Epithelial cell of proximal tubule (primary cell): Measurements from ENCODE around the gene OSBPL9. TPM values are rescaled to one million over a fixed set of nuclear protein-coding genes. Genes with fewer than 3 reads are reported as not detected.

Source experiments
- DNase-seq: peaks from one replicate; pipeline ENCODE4 v3.0.0-alpha.2; 2011; ENCODE audit warnings: low read depth
- H3K4me3 ChIP-seq: 2 replicates; pipeline ENCODE4 v1.5.1; 2011; ENCODE audit warnings: low read depth, mild to moderate bottlenecking, low read length
- CTCF ChIP-seq: conservative IDR thresholded peaks from 2 replicates; pipeline ENCODE4 v1.5.1; 2012; ENCODE audit warnings: low read depth, mild to moderate bottlenecking, low read length
- total RNA-seq: library from RNA; depleted of rRNA; stranded (reverse); fragments of >200 nt; gene quantifications from 2 replicates; pipeline ENCODE4 v1.2.3, GENCODE V29; 2015

The OSBPL9 gene
- total RNA-seq, 1 donor from 2014 or later: 69.7 TPM

DNA sequence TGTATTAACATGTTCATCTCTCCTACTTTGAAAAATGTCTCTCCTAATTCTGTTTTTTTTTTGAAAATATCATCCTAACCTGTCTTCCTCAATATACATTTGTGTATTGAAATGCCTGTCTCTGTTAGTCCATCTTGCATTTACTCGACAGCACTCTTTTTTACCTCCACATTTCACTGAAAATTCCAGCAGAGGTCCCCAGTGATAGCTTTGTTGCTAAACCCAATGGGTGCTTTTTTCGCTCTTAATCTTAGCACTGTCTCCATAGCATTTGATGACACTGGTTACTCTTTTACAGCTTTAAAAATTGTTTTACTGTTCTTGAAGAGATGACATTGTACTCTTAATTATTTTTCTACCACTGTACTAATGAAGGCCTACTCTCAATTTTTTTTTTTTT lies 10.8 kb downstream of the OSBPL9 start:
- DNase-seq: no peak
- no peak overlapping the region for H3K4me3 ChIP-seq
- TF ChIP-seq CTCF: peak; percentile 72

DNA sequence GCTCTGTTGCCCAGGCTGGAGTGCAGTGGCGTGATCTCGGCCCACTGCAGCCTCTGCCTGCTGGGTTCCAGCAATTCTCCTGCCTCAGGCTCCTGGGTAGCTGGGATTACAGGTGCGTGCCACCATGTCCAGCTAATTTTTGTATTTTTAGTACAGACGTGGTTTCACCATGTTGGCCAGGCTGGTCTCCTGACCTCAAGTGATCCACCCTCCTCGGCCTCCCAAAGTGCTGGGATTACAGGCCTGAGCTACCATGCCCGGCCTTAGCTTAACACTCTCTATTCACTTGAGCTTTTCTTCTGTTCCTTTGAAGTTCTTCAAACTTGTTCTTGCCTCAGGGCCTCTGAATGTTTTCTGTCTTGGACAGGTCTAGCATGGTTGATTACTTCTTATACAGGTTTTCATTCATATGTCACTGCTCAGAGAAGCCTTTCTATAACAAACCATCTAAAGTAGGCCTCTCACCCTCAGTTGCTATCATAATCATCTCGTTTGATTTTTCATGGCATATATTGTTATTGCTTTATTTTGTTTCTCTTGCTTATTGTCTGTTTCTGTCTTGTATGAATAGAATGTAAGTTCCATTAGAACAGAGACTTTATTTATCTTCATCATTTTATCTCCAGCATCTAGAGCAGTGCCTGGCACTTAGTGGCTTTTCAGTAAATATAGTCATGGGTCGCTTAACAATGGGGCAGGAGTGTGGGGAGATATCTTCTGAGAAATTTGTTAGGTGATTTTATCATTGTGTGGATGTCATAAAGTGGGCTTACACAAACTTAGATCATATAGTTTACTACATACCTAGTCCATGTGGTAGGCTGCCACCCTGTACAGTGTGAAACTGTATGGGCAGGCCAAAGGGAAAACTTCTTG lies 12.1 kb downstream of the OSBPL9 start:
- TF ChIP-seq CTCF: no peak
- no peak for DNase-seq
- no peak overlapping the region for H3K4me3 ChIP-seq

GRCh38 chr1:51629918-51630317 lies 13.0 kb downstream of the OSBPL9 start:
- H3K4me3 ChIP-seq: no peak overlapping the region
- DNase-seq: no peak
- no peak for TF ChIP-seq CTCF

DNA sequence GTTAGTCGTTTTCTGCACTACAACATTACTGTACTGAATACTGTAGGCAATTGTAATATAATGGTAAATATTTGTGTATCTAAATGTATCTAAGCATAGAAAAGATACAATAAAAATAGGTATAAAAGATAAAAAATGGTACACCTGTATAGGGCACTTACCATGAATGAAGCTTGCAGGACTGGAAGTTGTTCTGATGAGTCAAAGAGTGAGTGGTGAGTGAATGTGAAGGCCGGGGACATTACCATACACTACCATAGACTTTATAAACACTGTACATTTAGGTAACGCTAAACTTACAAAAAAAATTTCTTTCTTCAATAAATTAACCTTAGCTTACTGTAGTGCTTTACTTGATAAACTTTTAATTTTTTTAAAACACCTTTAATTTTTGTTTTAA lies 13.5 kb downstream of the OSBPL9 start:
- no peak for DNase-seq
- no peak for TF ChIP-seq CTCF
- no peak overlapping the region for H3K4me3 ChIP-seq

- TF ChIP-seq CTCF: no peak
- DNase-seq: no peak
- H3K4me3 ChIP-seq: no peak overlapping the region
These were observed 14.0 kb downstream of the OSBPL9 start for GRCh38 chr1:51630922-51631321.

DNA sequence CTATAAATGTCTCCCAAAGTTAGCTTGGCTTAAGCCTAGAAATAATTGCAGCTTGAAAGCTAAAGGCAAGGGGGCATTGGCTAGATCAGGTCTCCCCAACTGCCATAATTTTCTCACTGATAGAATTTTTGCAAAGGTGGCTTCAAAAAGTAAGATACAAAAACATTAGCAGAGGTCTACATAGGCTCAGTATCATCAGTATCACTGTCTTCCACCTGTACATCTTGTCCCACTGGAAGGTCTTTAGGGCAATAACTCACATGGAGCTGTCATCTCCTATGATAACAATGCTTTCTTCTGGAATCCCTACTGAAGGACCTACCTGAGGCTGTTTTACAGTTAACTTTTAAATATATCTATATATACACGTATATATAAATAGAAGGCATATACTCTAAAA lies 14.9 kb downstream of the OSBPL9 start:
- TF ChIP-seq CTCF: no peak
- no peak overlapping the region for H3K4me3 ChIP-seq
- no peak for DNase-seq

DNA sequence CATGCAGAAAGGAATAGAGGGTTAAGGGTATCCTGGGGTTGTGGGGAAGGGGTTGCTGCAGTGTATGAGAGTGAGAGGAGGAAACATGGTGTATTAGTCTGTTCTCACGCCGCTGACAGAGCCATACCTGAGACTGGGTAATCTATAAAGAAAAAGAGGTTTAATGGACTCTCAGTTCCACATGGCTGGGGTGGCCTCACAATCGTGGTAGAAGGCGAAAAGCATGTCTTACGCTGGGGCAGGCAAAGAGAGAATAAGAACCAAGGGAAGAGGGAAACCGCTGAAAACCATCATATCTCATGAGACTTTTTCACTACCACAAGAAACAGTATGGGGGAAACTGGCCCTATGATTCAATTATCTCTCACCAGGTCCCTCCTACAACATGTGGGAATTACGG lies 17.7 kb downstream of the OSBPL9 start:
- TF ChIP-seq CTCF: no peak
- H3K4me3 ChIP-seq: no peak overlapping the region
- no peak for DNase-seq
